ENCODE data around the gene TTC3.
"Not testable (repeated sequence)": the region's sequence is repeated elsewhere in the genome, so short reads cannot be mapped to it uniquely, and the experiment has no call there.

Gene TTC3, protein sequence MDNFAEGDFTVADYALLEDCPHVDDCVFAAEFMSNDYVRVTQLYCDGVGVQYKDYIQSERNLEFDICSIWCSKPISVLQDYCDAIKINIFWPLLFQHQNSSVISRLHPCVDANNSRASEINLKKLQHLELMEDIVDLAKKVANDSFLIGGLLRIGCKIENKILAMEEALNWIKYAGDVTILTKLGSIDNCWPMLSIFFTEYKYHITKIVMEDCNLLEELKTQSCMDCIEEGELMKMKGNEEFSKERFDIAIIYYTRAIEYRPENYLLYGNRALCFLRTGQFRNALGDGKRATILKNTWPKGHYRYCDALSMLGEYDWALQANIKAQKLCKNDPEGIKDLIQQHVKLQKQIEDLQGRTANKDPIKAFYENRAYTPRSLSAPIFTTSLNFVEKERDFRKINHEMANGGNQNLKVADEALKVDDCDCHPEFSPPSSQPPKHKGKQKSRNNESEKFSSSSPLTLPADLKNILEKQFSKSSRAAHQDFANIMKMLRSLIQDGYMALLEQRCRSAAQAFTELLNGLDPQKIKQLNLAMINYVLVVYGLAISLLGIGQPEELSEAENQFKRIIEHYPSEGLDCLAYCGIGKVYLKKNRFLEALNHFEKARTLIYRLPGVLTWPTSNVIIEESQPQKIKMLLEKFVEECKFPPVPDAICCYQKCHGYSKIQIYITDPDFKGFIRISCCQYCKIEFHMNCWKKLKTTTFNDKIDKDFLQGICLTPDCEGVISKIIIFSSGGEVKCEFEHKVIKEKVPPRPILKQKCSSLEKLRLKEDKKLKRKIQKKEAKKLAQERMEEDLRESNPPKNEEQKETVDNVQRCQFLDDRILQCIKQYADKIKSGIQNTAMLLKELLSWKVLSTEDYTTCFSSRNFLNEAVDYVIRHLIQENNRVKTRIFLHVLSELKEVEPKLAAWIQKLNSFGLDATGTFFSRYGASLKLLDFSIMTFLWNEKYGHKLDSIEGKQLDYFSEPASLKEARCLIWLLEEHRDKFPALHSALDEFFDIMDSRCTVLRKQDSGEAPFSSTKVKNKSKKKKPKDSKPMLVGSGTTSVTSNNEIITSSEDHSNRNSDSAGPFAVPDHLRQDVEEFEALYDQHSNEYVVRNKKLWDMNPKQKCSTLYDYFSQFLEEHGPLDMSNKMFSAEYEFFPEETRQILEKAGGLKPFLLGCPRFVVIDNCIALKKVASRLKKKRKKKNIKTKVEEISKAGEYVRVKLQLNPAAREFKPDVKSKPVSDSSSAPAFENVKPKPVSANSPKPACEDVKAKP (N-terminal part only)

DNA sequence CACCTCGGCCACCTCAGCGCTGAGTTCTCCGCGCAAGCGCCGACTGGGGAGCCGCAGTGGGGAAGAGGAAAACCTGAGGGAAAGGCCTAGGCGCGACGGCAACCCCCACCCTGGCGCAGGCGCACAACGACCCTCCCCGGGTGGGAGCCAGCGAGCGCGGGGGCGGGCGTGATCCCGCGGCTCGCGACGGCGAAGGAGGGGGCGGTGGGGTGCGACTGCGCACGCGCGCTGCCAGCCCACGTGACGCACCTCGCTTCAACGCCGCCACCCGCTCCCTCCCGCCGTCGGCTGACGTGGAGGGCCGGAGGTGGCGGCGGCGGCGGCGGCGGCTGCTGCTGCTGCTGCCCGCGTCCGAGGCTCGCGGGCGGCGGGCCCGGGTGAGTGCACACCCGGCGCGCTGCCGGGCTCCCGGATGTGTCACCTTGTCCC is at the start of gene TTC3, which contains the start of gene PIGP:
Gene TTC3 (plus strand): TSS at position 267 of the 429 bp plus-strand sequence. CDS start 14,004 bp downstream, outside the sequence.
Gene PIGP (minus strand): TSS at position 84 of the 429 bp plus-strand sequence. CDS start 556 bp downstream, outside the sequence.
- DNase-seq, result peak; percentile 90

DNA sequence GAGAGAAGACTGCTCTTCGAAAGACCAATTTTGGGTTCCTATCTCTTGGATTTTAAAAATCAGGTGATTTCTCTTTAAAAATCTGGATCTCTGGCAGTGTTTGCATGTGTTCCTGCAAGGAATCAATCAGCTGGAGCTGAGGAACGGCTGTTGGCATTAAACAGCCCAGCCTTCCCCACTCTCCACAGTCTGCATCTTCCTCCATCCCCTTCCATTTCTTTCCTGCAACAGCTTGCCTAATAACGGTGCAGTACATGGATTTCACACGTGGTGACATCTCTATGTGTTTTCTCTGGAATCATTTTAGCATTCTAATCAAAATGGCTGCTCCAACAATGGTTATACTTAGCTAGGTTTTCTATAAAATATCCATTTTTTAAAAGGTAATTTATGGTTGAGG is 46.6 kb upstream of the TTC3 start:
- no peak for DNase-seq

DNA sequence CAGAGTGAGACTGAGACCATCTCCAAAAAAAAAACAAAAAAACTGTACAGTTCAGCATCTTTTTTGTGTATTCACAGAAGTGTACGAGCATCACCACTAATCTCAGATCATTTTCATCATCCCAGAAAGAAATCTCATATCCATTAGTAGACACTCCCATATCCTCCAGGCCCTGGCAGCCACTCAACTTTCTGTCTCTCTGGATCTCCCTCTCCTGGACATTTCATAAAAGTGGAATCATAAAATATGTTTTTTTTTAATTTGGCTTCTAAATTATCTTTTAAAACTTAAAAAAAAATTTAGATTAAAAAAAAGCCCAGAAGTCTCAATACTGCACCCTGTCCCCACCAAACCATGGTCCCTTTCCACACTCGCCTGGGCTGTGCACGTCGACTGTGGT is 44.5 kb upstream of the TTC3 start:
- DNase-seq, result no peak

DNA sequence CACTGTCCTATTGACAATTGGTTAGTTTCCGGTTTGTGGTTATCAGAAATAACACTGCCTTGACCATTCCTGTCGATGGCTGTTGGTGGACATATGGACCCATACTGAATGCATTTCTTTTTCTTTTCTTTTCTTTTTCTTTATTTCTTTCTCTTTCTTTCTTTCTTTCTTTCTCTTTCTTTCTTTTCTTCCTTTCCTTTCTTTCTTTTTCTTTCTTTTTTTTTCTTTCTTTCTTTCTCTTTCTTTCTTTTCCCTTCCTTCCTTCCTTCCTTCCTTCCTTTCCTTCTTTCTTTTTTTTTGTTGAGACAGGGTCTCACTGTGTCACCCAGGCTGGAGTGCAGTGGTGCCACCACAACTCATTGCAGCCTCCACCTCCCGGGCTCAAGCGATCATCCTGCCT is 42.2 kb upstream of the TTC3 start:
- DNase-seq, result no peak

DNA sequence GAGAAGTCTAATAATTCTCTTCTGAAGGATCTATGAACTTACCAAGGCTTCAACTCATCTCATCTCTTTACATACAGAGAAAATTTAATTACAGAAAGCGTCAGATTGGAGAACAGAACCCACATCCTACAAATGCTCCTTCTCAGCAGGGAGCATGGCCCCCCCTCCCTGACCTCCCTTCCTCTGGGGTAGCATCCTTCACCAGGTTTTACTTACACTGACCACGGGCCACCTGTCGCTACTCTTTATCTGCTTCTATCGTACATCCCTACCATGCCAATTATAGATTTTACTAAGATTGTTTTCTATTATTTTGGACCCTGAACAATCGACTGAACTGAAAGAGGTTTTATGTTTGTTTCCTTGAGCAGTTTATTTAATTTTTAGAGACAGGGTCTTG is 40.8 kb upstream of the TTC3 start:
- DNase-seq, result no peak

DNA sequence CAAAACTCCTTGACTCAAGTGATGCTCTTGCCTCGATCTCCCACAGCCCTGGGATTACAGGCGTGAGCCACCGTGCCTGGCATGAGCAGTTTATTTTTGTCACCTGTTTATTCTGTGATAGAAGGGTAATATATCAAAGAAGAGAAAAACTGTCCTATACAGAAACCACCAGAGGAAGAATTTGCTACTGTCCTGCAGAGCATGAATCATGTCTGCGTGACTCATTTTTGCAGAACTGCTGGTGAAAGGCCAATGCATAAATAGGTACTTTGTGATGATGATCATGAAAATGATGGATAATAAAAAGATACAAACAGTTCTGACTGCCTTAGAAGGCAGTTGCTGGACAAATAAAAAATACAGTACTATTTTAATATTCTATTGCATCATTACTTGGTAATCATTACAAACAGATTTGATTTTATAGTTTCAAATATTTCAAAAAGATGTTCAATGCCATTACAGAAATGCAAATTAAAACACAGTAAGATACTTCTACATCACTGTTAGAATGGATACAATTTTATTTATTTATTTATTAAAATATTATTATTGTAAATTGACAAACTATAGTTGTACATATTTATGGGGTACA is 40.1 kb upstream of the TTC3 start:
- no peak for DNase-seq

DNA sequence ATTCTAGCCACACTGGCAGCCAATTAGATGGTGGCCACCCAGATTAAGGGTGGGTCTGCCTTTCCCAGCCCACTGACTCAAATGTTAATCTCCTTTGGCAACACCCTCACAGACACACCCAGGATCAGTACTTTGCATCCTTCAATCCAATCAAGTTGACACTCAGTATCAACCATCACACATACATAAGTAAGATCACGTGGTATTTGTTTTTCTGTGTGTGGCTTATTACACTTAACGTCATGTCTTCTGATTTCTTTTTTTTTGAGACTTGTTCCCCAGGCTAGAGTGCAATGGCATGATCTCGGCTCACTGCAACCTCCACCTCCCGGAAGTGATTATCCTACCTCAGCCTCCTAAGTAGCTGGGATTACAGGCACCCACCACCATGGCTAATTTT is 38.7 kb upstream of the TTC3 start:
- not testable (repeated sequence) for DNase-seq

DNA sequence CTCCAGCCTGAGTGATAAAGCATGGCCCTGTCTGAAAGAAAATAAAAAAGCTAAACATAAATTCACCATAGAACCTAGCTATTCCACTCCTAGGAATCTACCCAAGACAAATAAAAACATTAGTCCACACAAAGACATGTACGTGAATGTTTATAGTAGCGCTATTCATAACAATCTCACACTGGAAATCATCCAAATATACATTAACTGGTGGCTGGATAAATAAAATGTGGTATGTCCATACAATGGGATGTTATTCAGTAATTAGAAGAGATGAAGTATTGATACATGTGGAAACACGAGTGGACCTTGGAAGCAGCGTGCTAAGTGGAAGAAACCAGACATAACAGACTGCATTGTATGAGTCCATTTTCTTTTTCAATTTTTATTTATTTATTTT is 36.9 kb upstream of the TTC3 start:
- no peak for DNase-seq

DNA sequence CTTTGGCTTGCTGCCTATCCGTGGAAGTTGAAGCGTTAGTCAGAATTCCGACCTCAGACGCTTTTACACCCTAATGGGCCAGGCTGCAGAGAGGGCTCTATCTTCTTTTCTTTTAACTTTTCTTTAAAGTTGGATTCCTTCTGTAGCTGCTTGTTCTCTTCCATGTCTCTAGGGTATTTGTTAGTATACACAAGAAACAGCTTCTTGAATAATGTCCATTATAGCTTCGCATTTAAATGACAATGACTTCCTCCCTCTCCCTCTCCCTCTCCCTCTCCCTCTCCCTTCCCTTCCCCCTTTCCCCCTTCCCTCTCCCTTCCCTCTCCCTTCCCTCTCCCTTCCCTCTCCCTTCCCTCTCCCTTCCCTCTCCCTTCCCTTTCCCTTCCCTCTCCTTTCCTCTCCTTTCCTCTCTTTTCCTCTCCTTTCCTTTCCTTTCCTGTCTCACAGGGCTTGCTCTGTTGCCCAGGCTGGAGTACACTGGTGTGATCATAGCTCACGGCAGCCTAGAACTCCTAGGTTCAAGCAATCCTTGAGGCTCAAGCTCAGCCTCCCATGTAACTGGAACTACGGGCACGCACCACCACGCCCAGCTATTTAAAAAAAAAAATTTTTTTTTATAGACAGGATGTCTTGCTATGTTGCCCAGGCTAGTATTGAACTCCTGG is 33.5 kb upstream of the TTC3 start:
- DNase-seq, result no peak

DNA sequence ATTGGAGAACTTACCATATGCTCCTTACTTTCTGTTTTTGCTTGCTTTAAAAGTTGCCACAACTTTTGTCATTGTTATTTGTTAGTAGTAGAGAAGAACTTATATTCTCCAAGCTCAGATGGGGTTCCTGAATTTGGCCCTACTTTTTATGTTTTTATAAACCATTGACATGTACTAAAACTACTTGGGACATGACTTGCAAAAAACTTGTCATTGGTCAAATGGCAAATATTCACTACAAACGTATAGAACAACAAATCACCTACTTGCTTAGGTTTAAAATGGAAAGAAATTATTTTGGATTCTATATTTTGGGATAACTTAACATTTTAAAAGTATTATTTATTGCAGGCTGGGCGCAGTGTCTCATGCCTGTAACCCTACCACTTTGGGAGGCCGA is 32.8 kb upstream of the TTC3 start:
- DNase-seq, result no peak

DNA sequence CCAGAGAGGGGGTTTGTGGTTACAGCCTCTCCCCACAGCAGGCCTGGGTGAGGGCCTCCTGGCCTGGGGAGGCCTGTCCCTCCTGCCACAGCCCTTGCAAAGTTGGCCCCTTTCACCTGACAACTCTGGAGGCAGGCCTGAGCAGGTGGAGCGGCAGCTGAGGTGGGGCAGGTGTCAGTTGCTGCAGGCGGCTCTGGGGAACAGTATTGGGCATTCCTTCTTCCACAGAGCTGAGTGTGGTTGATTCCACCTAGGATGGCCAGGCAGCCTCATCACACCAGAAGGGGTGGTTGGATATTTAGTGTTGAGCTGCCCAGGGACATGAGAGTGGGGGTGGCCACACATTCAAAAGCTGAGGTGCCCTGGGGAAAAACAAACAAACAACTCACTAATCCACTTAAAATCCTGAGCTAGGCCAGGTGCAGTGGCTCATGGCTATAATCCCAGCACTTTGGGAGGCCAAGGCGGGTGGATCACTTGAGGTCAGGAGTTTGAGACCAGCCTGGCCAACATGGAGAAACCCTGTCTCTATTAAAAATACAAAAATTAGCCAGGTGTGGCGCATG is 31.3 kb upstream of the TTC3 start:
- peak; percentile 16 for DNase-seq

DNA sequence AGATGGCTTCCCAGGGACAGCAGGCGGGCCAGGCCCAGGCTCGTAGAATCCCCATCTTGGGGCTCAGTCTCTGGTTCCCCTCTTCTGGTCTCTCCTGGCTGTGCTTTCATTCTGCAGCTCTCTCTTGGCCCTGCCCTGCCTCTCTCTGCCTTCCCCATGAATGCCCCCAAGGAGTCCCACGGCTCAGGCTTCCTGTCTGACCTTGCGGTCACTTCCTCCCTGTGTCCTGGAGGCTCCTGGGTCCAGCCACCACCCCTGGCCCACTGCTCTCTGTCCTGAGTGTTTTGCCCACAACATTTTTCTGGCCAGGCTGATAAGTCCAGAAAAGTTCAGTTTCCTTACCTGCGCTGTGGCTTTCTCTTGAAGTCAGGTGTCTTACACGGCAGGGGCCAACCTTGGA is 29.2 kb upstream of the TTC3 start:
- no peak for DNase-seq

DNA sequence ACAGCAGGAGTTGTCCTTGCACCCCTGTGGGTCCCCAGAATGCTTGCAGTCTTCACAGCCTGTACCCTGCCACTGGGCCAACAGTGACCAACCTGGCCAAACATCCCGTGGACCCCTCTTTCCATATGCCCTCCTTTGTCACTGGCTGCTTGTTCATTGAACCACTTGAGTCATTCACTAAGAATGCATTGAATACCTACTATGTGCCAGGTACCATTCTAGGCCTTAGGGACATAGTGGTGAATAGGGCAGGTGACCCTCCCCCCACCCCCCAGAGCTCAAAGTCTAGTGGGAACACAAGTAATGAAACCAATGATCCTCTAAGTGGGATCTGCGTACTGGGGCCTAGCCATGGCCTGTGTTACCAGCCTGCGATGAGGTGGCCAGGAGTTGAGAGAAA is 28.4 kb upstream of the TTC3 start:
- DNase-seq, result no peak

DNA sequence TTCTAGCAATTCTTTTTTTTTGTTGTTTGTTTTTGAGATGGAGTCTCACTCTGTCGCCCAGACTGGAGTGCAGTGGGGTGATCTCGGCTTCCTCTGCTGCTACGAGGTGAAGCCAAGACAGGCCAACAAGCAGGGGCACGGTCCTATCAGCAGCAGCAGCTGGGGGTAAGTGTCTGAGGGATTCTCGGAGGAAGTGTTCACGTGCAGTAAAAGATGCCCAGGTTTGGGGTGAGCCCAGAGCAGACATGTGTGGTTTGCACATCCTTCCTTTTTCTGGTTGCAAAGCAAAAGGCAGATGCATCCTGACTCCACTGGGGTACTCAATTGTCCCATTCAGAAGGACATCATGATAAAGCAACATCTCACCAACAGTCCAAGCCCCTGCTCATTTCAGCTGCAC is 27.9 kb upstream of the TTC3 start:
- no peak for DNase-seq

DNA sequence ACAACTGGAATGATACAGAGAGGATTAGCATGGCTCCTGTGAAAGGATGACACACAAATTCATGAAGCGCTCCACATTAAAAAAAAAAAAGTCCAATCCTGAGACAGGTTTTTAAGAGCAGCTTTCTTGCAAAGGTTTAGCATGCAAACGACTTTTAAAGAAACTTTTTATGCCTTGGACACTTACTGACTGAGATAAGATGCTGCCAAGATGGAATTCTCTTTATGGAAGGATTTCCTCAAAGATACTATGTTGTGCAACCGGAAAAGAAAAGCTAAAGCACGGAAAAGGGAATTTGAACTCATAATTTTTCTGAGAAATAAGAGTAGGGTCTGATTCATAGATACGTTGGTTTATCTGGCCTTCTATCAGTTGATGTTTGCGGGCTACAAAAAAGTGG is 27.5 kb upstream of the TTC3 start:
- DNase-seq, result no peak

DNA sequence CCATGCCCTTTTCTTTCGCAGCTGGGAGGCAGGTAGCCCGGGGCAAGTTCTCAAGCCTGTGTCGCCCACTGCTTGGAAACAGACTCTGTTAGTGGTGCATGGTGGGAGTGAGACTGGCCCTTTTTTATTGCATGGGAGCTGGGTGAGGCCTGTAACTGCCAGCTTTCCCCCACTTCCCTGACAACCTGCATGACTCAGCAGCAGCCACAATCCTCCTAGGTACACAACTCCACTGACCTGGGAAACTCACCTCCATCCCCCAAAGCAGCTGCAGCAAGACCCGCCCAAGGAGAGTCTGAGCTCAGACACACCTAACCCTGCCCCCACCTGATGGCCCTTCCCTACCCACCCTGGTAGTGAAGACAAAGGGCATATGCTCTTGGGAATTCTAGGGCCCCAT is 26.0 kb upstream of the TTC3 start:
- no peak for DNase-seq

DNA sequence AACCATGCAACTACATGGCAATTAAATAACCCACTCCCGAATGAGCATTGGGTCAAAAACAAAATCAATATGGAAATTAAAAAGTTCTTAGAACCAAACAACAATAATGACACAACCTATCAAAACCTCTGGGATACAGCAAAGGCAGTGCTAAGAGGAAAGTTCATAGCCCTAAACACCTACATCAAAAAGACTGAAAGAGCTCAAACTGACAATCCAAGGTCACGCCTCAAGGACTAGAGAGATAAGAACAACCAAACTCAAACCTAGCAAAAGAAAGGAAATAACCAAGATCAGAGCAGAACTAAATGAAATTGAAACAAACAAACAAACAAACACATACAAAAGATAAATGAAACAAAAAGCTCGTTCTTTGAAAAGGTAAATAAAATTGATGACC is 23.3 kb upstream of the TTC3 start:
- not testable (repeated sequence) for DNase-seq

DNA sequence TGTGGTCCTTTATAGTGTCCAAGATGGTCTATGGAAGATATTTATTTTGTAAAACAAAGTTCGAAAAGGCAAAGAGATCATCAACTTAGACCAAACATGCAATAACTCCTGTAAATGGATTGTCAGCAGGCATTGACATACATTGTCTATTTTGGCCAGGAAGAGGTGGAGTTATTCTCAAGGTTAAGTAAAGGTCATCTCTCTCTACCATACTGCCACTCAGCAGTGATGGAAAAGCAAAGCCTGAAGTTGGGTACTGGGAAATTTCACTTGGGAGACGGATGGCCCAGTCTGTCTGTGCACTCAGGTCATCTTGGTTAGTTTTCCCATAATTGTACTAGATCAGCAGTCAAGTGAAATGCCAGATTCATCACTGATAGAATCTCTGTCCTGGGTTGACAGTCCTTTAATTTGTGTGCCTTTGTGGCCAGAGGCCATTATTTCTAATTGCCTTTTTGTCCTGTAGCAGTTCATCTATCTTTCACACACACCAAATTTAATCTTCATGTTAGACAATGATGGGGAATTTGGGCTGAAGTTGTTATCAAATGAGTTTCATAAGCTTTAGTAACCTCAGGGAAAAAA is 17.7 kb upstream of the TTC3 start:
- no peak for DNase-seq

DNA sequence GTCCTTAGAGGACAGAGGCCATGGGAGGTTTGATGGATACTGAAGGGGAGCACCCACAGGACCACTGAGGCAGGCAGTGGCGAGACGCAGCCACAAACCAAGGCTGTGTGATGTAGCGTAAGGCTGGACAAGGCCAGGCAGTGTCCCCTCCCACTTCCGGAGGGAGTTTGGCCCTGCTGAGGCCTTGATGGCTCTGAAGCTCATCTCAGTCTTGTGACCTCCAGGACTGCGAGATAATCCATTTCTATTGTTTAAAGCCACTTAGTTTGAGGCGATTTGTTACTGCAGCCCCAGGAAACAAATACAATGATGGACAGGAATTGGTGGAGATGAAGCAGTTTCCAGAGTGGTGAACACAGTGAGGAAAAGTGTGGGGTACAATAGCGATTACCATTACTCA is 15.4 kb upstream of the TTC3 start:
- no peak for DNase-seq

DNA sequence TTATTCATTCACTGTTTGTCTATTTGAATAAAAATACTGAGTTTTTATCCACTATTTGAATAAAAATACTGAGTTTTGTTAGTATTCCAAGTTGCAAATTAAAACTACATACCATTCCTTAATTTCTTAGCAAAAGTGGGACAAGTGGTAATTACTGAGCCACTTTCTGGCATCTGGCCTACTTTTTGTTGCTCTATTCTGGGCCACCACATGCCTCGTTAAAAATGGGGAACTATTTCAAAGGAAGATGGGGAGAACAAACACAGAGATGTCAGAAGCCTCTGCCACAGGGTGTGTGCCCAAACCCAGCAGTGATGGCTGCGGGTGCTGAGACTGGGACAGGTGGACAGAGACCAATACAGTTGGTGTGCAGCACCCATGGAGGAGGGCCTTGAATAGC is 14.8 kb upstream of the TTC3 start:
- no peak for DNase-seq

DNA sequence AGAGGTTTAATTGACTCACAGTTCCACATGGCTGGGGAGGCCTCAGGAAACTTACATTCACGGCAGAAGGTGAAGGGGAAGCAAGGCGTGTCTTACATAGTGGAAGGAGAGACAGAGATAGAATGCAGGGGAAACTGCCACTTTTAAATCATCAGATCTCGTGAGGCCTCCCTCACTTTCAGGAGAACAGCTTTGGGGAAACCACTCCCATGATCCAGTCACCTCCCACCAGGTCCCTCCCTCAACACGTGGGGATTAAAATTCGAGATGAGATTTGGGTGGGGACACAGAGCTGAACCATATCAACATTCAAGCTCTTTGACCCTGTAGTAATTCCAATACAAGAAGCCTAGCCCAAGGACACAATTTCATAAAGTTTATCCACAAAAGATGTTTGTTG is 13.9 kb upstream of the TTC3 start:
- no peak for DNase-seq

All from DMS79 (cell line).